Neural progenitor cell (in vitro differentiated cells): ENCODE results near the gene MRPL18. TPM values are rescaled to one million over a fixed set of nuclear protein-coding genes. Genes with fewer than 3 reads are reported as not detected.

Experiments
- DNase-seq: peaks from one replicate; pipeline ENCODE4 v3.0.0-alpha.2; 2016; ENCODE audit warnings: low spot score
- H2AFZ ChIP-seq: fragments of 200-600 bp; sonication (generic); replicated peaks from 2 replicates; pipeline ENCODE4 v1.6.1; 2016; ENCODE audit warnings: antibody characterized with exemption
- H3F3A ChIP-seq: fragments of 200-600 bp; sonication (generic); 2 replicates; pipeline ENCODE4 v1.6.1; 2016; ENCODE audit warnings: antibody characterized with exemption, low read depth
- H3K27ac ChIP-seq: fragments of 200-600 bp; sonication (generic); 2 replicates; pipeline ENCODE4 v1.5.1; 2016; ENCODE audit warnings: mild to moderate bottlenecking
- H3K27me3 ChIP-seq: fragments of 200-600 bp; sonication (generic); 2 replicates; pipeline ENCODE4 v1.6.1; 2016; ENCODE audit warnings: mild to moderate bottlenecking, moderate library complexity
- H3K36me3 ChIP-seq: fragments of 200-600 bp; sonication (generic); 2 replicates; pipeline ENCODE4 v1.5.1; 2016
- H3K4me1 ChIP-seq: fragments of 200-600 bp; sonication (generic); 2 replicates; pipeline ENCODE4 v1.6.1; 2016; ENCODE audit warnings: mixed run types
- H3K4me2 ChIP-seq: fragments of 200-600 bp; sonication (generic); 2 replicates; pipeline ENCODE4 v1.6.1; 2016
- H3K4me3 ChIP-seq: fragments of 200-600 bp; sonication (generic); 2 replicates; pipeline ENCODE4 v1.5.1; 2016
- H3K79me2 ChIP-seq: fragments of 200-600 bp; sonication (generic); 2 replicates; pipeline ENCODE4 v1.6.1; 2016; ENCODE audit warnings: low read depth
- H3K9ac ChIP-seq: fragments of 200-600 bp; sonication (generic); 2 replicates; pipeline ENCODE4 v1.6.1; 2016
- H3K9me3 ChIP-seq: fragments of 200-600 bp; sonication (generic); 2 replicates; pipeline ENCODE4 v1.5.1; 2016; ENCODE audit warnings: low read depth
- H4K20me1 ChIP-seq: fragments of 200-600 bp; sonication (generic); 2 replicates; pipeline ENCODE4 v1.6.1; 2016; ENCODE audit warnings: low read depth
- H3K27ac Mint-ChIP-seq: 3 replicates; pipeline ENCODE4 v1.8.0; 2021; ENCODE audit warnings: mixed read lengths
- H3K27me3 Mint-ChIP-seq: 2 replicates; pipeline ENCODE4 v1.8.0; 2022; ENCODE audit warnings: low read depth, mild to moderate bottlenecking, inconsistent platforms, moderate library complexity, mixed read lengths; ENCODE audit not compliant: insufficient read depth
- H3K36me3 Mint-ChIP-seq: 3 replicates; pipeline ENCODE4 v1.8.0; 2021; ENCODE audit warnings: mixed read lengths
- H3K4me1 Mint-ChIP-seq: 3 replicates; pipeline ENCODE4 v1.8.0; 2021; ENCODE audit warnings: mixed read lengths
- H3K4me3 Mint-ChIP-seq: 3 replicates; pipeline ENCODE4 v1.8.0; 2021; ENCODE audit warnings: mild to moderate bottlenecking, moderate library complexity, mixed read lengths
- H3K9me3 Mint-ChIP-seq: 3 replicates; pipeline ENCODE4 v1.8.0; 2020; ENCODE audit warnings: mixed read lengths
- EZH2 ChIP-seq: fragments of 200-600 bp; sonication (generic); IDR thresholded peaks from 2 replicates; pipeline ENCODE4 v1.6.1; 2017; ENCODE audit warnings: antibody characterized with exemption, mild to moderate bottlenecking, moderate library complexity
- EZH2phosphoT487 ChIP-seq: fragments of 200-600 bp; sonication (generic); IDR thresholded peaks from 2 replicates; pipeline ENCODE4 v1.6.1; 2017; ENCODE audit warnings: antibody characterized with exemption
- total RNA-seq: library from RNA; depleted of rRNA; stranded (reverse); fragments of >200 nt; gene quantifications from 2 replicates; pipeline ENCODE4 v1.2.3, GENCODE V29; 2015; ENCODE audit warnings: low replicate concordance
- TF ChIP-seq, protein P1 (sequence below): fragments of 200-600 bp; sonication (generic); IDR thresholded peaks from 2 replicates; pipeline ENCODE4 v1.5.1; 2017; ENCODE audit warnings: antibody characterized with exemption, mild to moderate bottlenecking

The MRPL18 gene
- total RNA-seq, 1 donor from 2014 or later, result 69.1 TPM

GRCh38 chr6:159754401-159754800 lies 35.9 kb upstream of the MRPL18 start:
- Mint-ChIP-seq H3K9me3 (no peaks in the 10 kb centered on the region), H3K27me3 (peaks cover 2% of the 10 kb centered on the region), H3K4me3 (no peak overlapping the region), H3K4me1 (no peaks in the 10 kb centered on the region), H3K27ac (no peak overlapping the region), H3K36me3 (peaks cover 40% of the 10 kb centered on the region)
- Histone ChIP-seq H3K36me3 (peaks cover 35% of the 10 kb centered on the region), H4K20me1 (peaks cover 15% of the 10 kb centered on the region), H3K27ac (no peak overlapping the region), H3K4me2 (no peak overlapping the region), H2AFZ (no peak overlapping the region), H3K79me2 (peaks cover 44% of the 10 kb centered on the region), H3F3A (peaks cover 60% of the 10 kb centered on the region), H3K27me3 (no peaks in the 10 kb centered on the region), H3K4me3 (no peak overlapping the region), H3K9ac (no peak overlapping the region), H3K9me3 (no peaks in the 10 kb centered on the region), H3K4me1 (no peaks in the 10 kb centered on the region)
- TF ChIP-seq EZH2, result no peak
- TF ChIP-seq EZH2phosphoT487, result no peak
- TF ChIP-seq, protein P1, sequence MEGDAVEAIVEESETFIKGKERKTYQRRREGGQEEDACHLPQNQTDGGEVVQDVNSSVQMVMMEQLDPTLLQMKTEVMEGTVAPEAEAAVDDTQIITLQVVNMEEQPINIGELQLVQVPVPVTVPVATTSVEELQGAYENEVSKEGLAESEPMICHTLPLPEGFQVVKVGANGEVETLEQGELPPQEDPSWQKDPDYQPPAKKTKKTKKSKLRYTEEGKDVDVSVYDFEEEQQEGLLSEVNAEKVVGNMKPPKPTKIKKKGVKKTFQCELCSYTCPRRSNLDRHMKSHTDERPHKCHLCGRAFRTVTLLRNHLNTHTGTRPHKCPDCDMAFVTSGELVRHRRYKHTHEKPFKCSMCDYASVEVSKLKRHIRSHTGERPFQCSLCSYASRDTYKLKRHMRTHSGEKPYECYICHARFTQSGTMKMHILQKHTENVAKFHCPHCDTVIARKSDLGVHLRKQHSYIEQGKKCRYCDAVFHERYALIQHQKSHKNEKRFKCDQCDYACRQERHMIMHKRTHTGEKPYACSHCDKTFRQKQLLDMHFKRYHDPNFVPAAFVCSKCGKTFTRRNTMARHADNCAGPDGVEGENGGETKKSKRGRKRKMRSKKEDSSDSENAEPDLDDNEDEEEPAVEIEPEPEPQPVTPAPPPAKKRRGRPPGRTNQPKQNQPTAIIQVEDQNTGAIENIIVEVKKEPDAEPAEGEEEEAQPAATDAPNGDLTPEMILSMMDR, result no peak
- no peak for DNase-seq

GRCh38 chr6:159754959-159755914 lies 35.0 kb upstream of the MRPL18 start:
- TF ChIP-seq, protein P1, result no peak
- TF ChIP-seq EZH2, result no peak
- no peak for TF ChIP-seq EZH2phosphoT487
- DNase-seq, result no peak
- Histone ChIP-seq H3K9me3 (no peaks in the 10 kb centered on the region), H3K4me2 (no peak overlapping the region), H3K9ac (no peak overlapping the region), H3K27me3 (no peaks in the 10 kb centered on the region), H3K79me2 (peaks cover 43% of the 10 kb centered on the region), H3K4me1 (peaks cover 4% of the 10 kb centered on the region), H2AFZ (no peak overlapping the region), H4K20me1 (peaks cover 15% of the 10 kb centered on the region), H3K27ac (no peak overlapping the region), H3K4me3 (no peak overlapping the region), H3K36me3 (peaks cover 33% of the 10 kb centered on the region), H3F3A (peaks cover 68% of the 10 kb centered on the region)
- Mint-ChIP-seq H3K4me1 (peaks cover 6% of the 10 kb centered on the region), H3K4me3 (no peak overlapping the region), H3K27ac (no peak overlapping the region), H3K9me3 (no peaks in the 10 kb centered on the region), H3K36me3 (peaks cover 41% of the 10 kb centered on the region), H3K27me3 (peaks cover 2% of the 10 kb centered on the region)

DNA sequence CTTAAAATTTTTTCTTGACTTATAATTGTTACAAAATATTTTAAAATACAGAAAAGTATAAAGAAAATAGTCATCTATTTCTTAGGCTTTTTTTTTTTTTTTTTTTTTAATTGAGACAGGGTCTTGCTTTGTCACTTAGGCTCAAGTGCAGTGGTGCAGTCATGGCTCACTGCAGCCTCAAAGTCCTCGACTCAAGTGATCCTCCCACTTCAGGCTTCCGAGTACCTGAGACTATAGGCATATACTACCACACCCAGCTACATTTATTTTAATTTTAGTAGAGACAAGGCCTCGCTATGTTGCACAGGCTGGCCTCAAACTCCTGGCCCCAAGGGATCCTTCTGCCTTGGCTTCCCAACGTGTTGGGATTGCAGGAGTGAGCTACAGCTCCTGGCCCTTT lies 33.8 kb upstream of the MRPL18 start:
- peaks cover 2% of the 10 kb centered on the region for H3K27me3 Mint-ChIP-seq
- H3K4me3 ChIP-seq, result no peak overlapping the region
- peaks cover 81% of the 10 kb centered on the region for H3F3A ChIP-seq
- H3K9ac ChIP-seq, result no peak overlapping the region
- H3K4me1 Mint-ChIP-seq, result peaks cover 18% of the 10 kb centered on the region
- H3K27ac Mint-ChIP-seq, result no peak overlapping the region
- peaks cover 12% of the 10 kb centered on the region for H4K20me1 ChIP-seq
- no peak overlapping the region for H3K27ac ChIP-seq
- no peak for DNase-seq
- peaks cover 32% of the 10 kb centered on the region for H3K79me2 ChIP-seq
- no peak for TF ChIP-seq EZH2
- TF ChIP-seq EZH2phosphoT487, result no peak
- TF ChIP-seq, protein P1, result no peak
- H3K9me3 ChIP-seq, result no peaks in the 10 kb centered on the region
- H3K4me1 ChIP-seq, result peaks cover 14% of the 10 kb centered on the region
- peaks cover 25% of the 10 kb centered on the region for H3K36me3 ChIP-seq
- no peaks in the 10 kb centered on the region for H3K9me3 Mint-ChIP-seq
- H3K4me3 Mint-ChIP-seq, result no peak overlapping the region
- peaks cover 43% of the 10 kb centered on the region for H3K36me3 Mint-ChIP-seq
- no peak overlapping the region for H2AFZ ChIP-seq
- H3K27me3 ChIP-seq, result no peaks in the 10 kb centered on the region
- H3K4me2 ChIP-seq, result no peak overlapping the region
